A549 (cell line): Measurements from ENCODE around the gene BNIP5.

Experiments
- CEBPB ChIP-seq, 2 experiments: fragments of >200 bp in 1 of 2; sonication (Bioruptor Twin) in 1 of 2; formaldehyde crosslinking in 1 of 2; IDR thresholded peaks; 2 replicates each; pipeline ENCODE4 v1.6.1; 2012 to 2016
- CHD2 ChIP-seq: fragments of 150-350 bp; IDR thresholded peaks from 2 replicates; pipeline ENCODE4 v1.6.1; 2014; ENCODE audit warnings: low read length; ENCODE audit not compliant: partially characterized antibody
- CTCF ChIP-seq: fragments of >200 bp; sonication (Bioruptor Twin); formaldehyde crosslinking; IDR thresholded peaks from 3 replicates; pipeline ENCODE4 v1.5.1; 2016
- KDM5A ChIP-seq: fragments of 200-600 bp; sonication (generic); IDR thresholded peaks from 2 replicates; pipeline ENCODE4 v1.6.1; 2016; ENCODE audit warnings: antibody characterized with exemption, mild to moderate bottlenecking
- POLR2A ChIP-seq: IDR thresholded peaks from 2 replicates; pipeline ENCODE4 v1.6.1; 2012; ENCODE audit warnings: mild to moderate bottlenecking, low read length
- TF ChIP-seq, protein P1 (sequence below): fragments of 450-650 bp; IDR thresholded peaks from 2 replicates; pipeline ENCODE4 v1.6.1; 2014; ENCODE audit warnings: antibody characterized with exemption

DNA sequence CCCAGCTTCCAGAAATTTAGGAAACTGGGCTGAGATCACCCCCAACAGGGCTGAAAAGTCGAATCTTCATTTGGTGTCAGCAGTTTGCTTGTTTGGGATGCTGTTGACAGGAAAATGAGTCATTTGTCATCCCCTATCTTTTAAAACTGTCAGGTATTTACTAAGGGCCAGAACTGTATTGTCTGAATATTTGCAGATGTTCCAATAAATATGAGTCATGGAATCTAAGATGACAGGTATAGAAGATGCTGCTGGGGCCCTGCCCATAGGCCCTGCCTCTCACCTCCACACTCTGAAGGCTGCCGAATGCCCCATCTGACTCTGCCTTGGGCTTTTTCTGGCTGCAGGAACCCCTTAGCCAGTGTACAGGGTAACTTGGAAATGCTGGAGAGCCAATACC, 46.9 kb upstream of the BNIP5 start:
- no peak for TF ChIP-seq KDM5A
- TF ChIP-seq CTCF, result no peak
- TF ChIP-seq, protein P1, sequence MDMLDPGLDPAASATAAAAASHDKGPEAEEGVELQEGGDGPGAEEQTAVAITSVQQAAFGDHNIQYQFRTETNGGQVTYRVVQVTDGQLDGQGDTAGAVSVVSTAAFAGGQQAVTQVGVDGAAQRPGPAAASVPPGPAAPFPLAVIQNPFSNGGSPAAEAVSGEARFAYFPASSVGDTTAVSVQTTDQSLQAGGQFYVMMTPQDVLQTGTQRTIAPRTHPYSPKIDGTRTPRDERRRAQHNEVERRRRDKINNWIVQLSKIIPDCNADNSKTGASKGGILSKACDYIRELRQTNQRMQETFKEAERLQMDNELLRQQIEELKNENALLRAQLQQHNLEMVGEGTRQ, result no peak
- TF ChIP-seq CEBPB (IDR thresholded peaks at IDR 0.05), result no peak
- no peak for TF ChIP-seq CHD2
- TF ChIP-seq POLR2A, result no peak
